ENCODE results near the gene SLCO2B1.
A peak's percentile ranks its signal among the peaks of the same experiment; 100 is the strongest.

Gene SLCO2B1

GRCh38 chr11:75212411-75212810 lies 61.5 kb downstream of the SLCO2B1 start:
- no peak for TF ChIP-seq CTCF (conservative IDR thresholded peaks at IDR 0.05)

GRCh38 chr11:75214411-75214821 lies 63.5 kb downstream of the SLCO2B1 start:
- TF ChIP-seq CTCF (conservative IDR thresholded peaks at IDR 0.05) = peak; percentile 65
- H3K27ac ChIP-seq = peak overlapping the region; percentile 79

More at GRCh38 chr11:75212411-75212810, 61.5 kb downstream of the SLCO2B1 start:
- H3K27ac ChIP-seq = no peak overlapping the region

DNA sequence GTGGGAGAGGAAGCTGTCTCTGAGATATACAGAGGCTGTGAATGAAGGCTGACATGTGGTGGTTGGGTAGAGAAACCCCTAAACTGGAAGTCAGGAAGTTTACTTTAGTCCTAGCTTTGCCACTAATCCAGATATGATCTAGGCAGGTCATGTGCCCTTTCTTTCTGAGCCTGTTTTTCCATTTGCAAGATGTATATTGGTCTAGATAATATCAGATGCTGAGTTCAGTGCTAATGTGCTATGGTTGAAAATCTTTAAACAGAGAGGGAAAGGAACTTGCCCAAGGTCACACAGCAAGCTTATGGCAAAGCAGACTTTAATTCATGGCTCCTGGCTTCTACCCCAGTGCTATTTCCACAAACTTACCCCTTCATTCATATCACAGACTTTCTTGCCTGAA lies 63.9 kb downstream of the SLCO2B1 start:
- H3K27ac ChIP-seq = peak overlapping the region; percentile 79
- TF ChIP-seq CTCF (conservative IDR thresholded peaks at IDR 0.05) = no peak

GRCh38 chr11:75219869-75220268 lies 69.0 kb downstream of the SLCO2B1 start:
- TF ChIP-seq CTCF (conservative IDR thresholded peaks at IDR 0.05) = no peak
- H3K27ac ChIP-seq = no peak overlapping the region

DNA sequence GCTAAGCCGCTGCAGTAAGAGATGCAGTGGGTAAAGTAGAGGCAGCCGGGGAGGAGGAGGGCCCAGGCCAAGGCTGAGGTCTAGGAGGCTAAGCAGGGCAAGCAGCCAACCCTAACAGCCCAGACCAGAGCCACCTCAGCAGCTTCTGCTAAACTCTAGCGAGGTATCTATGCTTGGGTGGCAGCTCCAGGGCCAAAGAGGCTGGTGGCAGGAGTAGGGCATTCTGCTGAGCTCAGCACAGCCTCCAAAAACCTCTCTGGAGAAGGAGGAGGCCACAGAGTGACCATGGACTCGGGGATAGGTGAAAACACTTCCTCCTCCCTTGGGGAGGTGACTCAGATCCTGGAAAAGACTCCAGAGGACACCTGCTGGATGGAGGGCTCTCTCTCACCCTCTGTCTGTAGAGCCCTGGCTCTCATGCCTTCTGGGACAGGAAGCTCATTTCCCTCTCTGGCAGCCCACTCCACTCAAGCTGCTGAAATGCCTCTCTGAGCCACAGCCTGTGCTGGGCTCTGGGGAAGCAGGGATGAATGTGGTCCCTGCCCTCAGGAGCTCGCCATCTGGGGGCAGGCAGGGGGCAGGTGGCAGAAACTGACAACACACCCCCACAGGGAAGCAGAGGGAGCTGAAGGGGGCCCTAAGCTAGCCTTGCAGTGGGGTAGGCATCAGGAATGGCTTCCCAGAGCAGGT lies 73.2 kb downstream of the SLCO2B1 start:
- no peak overlapping the region for H3K27ac ChIP-seq
- TF ChIP-seq CTCF (conservative IDR thresholded peaks at IDR 0.05) = no peak

GRCh38 chr11:75225794-75226193 lies 74.9 kb downstream of the SLCO2B1 start:
- TF ChIP-seq CTCF (conservative IDR thresholded peaks at IDR 0.05) = no peak
- no peak overlapping the region for H3K27ac ChIP-seq

DNA sequence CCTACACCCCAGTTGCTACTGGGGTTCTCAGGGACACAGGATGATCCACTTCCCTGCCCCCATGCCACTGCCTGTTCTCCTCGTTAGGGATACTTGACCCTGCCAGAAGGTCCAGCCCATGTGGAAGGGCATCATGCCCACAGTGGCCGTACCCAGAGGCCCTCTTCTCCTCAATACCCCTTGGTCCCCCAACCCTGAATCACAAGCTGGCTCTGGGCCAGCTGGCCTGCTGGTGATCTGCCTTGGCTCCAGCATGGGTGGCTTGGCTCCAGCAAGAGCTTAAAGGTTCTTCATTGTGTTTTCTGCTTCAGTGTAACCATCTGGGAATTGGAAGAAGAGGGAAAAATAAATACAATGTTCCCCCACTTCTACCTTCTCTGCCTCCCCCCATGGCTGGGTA lies 78.6 kb downstream of the SLCO2B1 start:
- no peak for TF ChIP-seq CTCF (conservative IDR thresholded peaks at IDR 0.05)
- H3K27ac ChIP-seq = no peak overlapping the region

Measured in VCaP (cell line).